NB4 (cell line): Measurements from ENCODE around the gene CYP39A1.

ENCODE experiments used
- CTCF ChIP-seq: IDR thresholded peaks from one replicate; pipeline ENCODE4 v1.5.1; 2012; ENCODE audit warnings: low read depth, low read length
- MAX ChIP-seq: IDR thresholded peaks from 2 replicates; pipeline ENCODE4 v1.6.1; 2011; ENCODE audit warnings: low read depth, low read length
- MYC ChIP-seq: IDR thresholded peaks from 2 replicates; pipeline ENCODE4 v1.6.1; 2011; ENCODE audit warnings: low read depth, low read length
- POLR2A ChIP-seq: IDR thresholded peaks from 2 replicates; pipeline ENCODE4 v1.6.1; 2011; ENCODE audit warnings: mild to moderate bottlenecking; ENCODE audit not compliant: insufficient read length; ENCODE audit errors: extremely low read depth

- TF ChIP-seq CTCF (no peak), MYC (no peak), POLR2A (no peak), MAX (no peak)
These were observed 60.6 kb downstream of the CYP39A1 start for GRCh38 chr6:46592046-46592445.
